WI38 (cell line): Measurements from ENCODE around the gene REV3L.

Experiments
- H3K4me3 ChIP-seq: 2 replicates; pipeline ENCODE4 v1.5.1; 2011; ENCODE audit warnings: low read depth, mild to moderate bottlenecking, control low read depth, low read length
- TF ChIP-seq, protein P1 (sequence below): IDR thresholded peaks from 2 replicates; pipeline ENCODE4 v1.5.1; 2012; ENCODE audit warnings: low read depth, mild to moderate bottlenecking, control low read depth, low read length

The REV3L gene

DNA sequence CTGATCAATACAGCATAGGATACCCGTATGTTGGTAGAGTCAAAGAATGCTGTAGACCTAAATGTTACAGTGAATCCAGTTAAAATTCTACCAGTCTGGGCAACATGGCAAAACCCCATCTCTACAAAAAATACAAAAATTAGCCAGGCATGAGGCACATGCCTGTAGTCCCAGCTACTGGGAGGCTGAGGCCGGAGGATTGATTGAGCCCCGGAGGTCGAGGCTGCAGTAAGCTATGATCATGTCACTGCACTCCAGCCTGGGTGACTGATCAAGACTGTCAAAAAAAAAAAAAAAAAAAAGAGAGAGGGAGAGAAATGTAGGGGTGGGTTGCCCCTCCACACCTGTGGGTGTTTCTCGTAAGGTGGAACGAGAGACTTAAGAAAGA is 228.2 kb downstream of the REV3L start:
- H3K4me3 ChIP-seq = no peak overlapping the region
- TF ChIP-seq, protein P1, sequence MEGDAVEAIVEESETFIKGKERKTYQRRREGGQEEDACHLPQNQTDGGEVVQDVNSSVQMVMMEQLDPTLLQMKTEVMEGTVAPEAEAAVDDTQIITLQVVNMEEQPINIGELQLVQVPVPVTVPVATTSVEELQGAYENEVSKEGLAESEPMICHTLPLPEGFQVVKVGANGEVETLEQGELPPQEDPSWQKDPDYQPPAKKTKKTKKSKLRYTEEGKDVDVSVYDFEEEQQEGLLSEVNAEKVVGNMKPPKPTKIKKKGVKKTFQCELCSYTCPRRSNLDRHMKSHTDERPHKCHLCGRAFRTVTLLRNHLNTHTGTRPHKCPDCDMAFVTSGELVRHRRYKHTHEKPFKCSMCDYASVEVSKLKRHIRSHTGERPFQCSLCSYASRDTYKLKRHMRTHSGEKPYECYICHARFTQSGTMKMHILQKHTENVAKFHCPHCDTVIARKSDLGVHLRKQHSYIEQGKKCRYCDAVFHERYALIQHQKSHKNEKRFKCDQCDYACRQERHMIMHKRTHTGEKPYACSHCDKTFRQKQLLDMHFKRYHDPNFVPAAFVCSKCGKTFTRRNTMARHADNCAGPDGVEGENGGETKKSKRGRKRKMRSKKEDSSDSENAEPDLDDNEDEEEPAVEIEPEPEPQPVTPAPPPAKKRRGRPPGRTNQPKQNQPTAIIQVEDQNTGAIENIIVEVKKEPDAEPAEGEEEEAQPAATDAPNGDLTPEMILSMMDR = no peak

- H3K4me3 ChIP-seq = no peak overlapping the region
- TF ChIP-seq, protein P1 = no peak
Observed at GRCh38 chr6:111254004-111254778, 228.8 kb downstream of the REV3L start.

- H3K4me3 ChIP-seq = no peak overlapping the region
- TF ChIP-seq, protein P1 = no peak
Observed at GRCh38 chr6:111252726-111253125, 230.3 kb downstream of the REV3L start.

DNA sequence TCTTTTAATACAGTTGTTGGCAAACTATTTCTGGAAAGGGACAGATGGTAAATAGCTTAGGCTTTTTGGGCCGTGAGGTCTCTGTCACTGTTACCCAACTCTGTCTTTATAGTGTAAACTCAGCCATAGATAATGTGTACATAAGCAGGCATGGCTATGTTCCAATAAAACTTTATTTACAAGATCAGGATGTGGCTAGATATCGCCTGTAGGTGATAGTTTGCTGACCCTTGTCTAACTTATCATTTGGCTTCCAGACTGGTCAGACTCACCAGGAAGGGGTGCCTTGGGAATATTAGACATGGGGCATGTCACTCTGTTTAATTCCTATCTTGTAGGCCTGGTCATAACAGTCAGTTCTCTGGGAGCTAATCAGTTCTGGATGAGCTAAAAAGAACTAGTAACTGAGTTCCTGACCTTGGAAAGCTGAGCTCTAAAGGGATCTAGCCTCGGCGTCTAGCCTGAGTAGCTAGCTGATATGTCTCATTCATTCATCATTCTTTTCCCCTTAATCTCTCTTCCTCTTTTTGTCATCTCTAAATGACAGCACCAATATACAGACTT is 232.1 kb downstream of the REV3L start:
- H3K4me3 ChIP-seq = no peak overlapping the region
- TF ChIP-seq, protein P1 = no peak
